CD4-positive, alpha-beta T cell (primary cell): ENCODE results near the gene RASSF8. TPM values are rescaled to one million over a fixed set of nuclear protein-coding genes. Genes with fewer than 3 reads are reported as not detected.

ENCODE experiments used
- ATAC-seq: fragments of 200-7000 bp; cut with Tn5 transposase; one replicate; pipeline ENCODE4 v1.10.0; 2022; ENCODE audit warnings: mild to moderate bottlenecking; ENCODE audit not compliant: poor library complexity
- CTCF ChIA-PET: fragments of 350-600 bp; sonication (Branson Sonifier 250); formaldehyde crosslinking; loops from one replicate; lab custom pipeline; 2021; ENCODE audit warnings: antibody characterized with exemption, inconsistent platforms; lab: Charles Lee
- POLR2A ChIA-PET: fragments of 350-600 bp; sonication (Branson Sonifier 250); formaldehyde crosslinking; loops from one replicate; lab custom pipeline; 2021; ENCODE audit warnings: antibody characterized with exemption, inconsistent platforms; lab: Charles Lee
- DNase-seq, 14 experiments: peaks; one replicate each; pipeline ENCODE4 v3.0.0-alpha.2; 2013 to 2020; ENCODE audit warnings: mixed read lengths in 2 of 14
- H3K27ac ChIP-seq, 2 donors: one replicate each; pipeline versions ENCODE4 v1.5.1 to v1.7.0; 2013; ENCODE audit warnings: low read length in 2 of 2, low read depth in 1 of 2, mild to moderate bottlenecking in 1 of 2
- H3K27me3 ChIP-seq, 2 experiments: 1 replicate in 1 of 2; 2 replicates in 1 of 2; pipeline versions ENCODE4 v1.6.1 to v1.7.0; 2013; ENCODE audit warnings: low read length in 2 of 2, control low read depth in 1 of 2, mild to moderate bottlenecking in 1 of 2, moderate library complexity in 1 of 2; ENCODE audit not compliant: insufficient read depth in 2 of 2, control insufficient read depth in 1 of 2
- H3K36me3 ChIP-seq: one replicate; pipeline ENCODE4 v1.6.1; 2013; ENCODE audit warnings: low read length, control low read depth; ENCODE audit not compliant: insufficient read depth
- H3K4me1 ChIP-seq: one replicate; pipeline ENCODE4 v1.6.1; 2013; ENCODE audit warnings: low read length, control low read depth; ENCODE audit not compliant: insufficient read depth
- H3K4me3 ChIP-seq: one replicate; pipeline ENCODE4 v1.5.1; 2013; ENCODE audit warnings: mild to moderate bottlenecking, low read length, moderate library complexity
- H3K9me3 ChIP-seq, 2 experiments: 1 replicate in 1 of 2; 2 replicates in 1 of 2; pipeline versions ENCODE4 v1.6.1 to v1.7.0; 2013; ENCODE audit warnings: low read length in 2 of 2, mild to moderate bottlenecking in 2 of 2, control low read depth in 1 of 2, moderate library complexity in 1 of 2; ENCODE audit not compliant: control insufficient read depth in 1 of 2, insufficient read depth in 1 of 2
- H3K27ac Mint-ChIP-seq: one replicate; pipeline ENCODE4 v1.8.0; 2020; ENCODE audit warnings: mixed read lengths
- H3K27me3 Mint-ChIP-seq: one replicate; pipeline ENCODE4 v1.8.0; 2021; ENCODE audit warnings: mixed read lengths
- H3K36me3 Mint-ChIP-seq: one replicate; pipeline ENCODE4 v1.8.0; 2021; ENCODE audit warnings: low read depth, mixed read lengths
- H3K4me1 Mint-ChIP-seq: one replicate; pipeline ENCODE4 v1.8.0; 2021; ENCODE audit warnings: low read depth, mixed read lengths
- H3K4me3 Mint-ChIP-seq: one replicate; pipeline ENCODE4 v1.8.0; 2020; ENCODE audit warnings: mild to moderate bottlenecking, mixed read lengths
- H3K9me3 Mint-ChIP-seq: one replicate; pipeline ENCODE4 v1.8.0; 2020; ENCODE audit warnings: mixed read lengths
- intact Hi-C, 2 experiments: fragments of 100-400 bp; cut with DNase I in 1 of 2; cut with micrococcal nuclease in 1 of 2; formaldehyde crosslinking; loops; one replicate each; pipeline versions ENCODE4 v1.15.1 to v1.9.0; 2023 to 2025; cut with DNase I, micrococcal nuclease
- total RNA-seq, 174 experiments: library from RNA in 2 of 174; stranded (reverse) in 2 of 174; gene quantifications; one replicate each; pipeline ENCODE4 v1.2.3 and lab custom pipeline; 2021 to 2026
- TF ChIP-seq, protein P1 (sequence below): fragments of 200-600 bp; IDR thresholded peaks from one replicate; pipeline ENCODE4 v1.8.0; 2022; ENCODE audit warnings: antibody characterized with exemption, mild to moderate bottlenecking

The RASSF8 gene
- total RNA-seq, 2 experiments from 2014 or later: 0.71 to 1.4 TPM

DNA sequence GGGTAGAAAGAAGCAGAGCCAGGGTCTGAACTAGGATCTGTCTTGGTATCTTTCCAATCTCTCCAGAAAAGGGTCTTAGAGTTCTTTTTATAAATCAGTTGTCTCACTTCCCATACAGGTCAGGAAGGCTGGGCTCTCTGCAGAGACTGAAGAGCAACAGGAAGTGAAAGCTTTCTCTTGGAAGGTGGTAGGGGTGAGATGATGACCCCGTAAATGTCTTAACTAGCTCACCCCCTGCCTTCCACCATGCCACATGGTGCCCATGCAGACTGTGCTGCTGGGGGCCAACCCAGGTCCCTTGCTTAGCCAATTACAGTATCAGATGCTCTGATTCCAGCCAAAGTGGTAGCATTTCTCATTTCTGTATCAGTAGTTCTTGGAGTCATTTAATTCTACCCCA is 17.6 kb upstream of the RASSF8 start:
- ChIA-PET CTCF (no interaction called here), POLR2A (interaction anchor here (0.6 kb wide), 1 partner anchor 29 kb away, joined by 3 read pairs; no protein-coding TSS in a partner anchor)
- DNase-seq (no peak), ATAC-seq (no peak)
- no peak overlapping the region for H3K27ac ChIP-seq
- H3K4me3 ChIP-seq: no peak overlapping the region
- TF ChIP-seq, protein P1, sequence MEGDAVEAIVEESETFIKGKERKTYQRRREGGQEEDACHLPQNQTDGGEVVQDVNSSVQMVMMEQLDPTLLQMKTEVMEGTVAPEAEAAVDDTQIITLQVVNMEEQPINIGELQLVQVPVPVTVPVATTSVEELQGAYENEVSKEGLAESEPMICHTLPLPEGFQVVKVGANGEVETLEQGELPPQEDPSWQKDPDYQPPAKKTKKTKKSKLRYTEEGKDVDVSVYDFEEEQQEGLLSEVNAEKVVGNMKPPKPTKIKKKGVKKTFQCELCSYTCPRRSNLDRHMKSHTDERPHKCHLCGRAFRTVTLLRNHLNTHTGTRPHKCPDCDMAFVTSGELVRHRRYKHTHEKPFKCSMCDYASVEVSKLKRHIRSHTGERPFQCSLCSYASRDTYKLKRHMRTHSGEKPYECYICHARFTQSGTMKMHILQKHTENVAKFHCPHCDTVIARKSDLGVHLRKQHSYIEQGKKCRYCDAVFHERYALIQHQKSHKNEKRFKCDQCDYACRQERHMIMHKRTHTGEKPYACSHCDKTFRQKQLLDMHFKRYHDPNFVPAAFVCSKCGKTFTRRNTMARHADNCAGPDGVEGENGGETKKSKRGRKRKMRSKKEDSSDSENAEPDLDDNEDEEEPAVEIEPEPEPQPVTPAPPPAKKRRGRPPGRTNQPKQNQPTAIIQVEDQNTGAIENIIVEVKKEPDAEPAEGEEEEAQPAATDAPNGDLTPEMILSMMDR: no peak
- H3K27me3 ChIP-seq: no peaks in the 10 kb centered on the region
- Mint-ChIP-seq H3K27me3 (no peaks in the 10 kb centered on the region), H3K36me3 (no peaks in the 10 kb centered on the region), H3K4me1 (no peaks in the 10 kb centered on the region), H3K27ac (no peak overlapping the region), H3K9me3 (no peaks in the 10 kb centered on the region), H3K4me3 (no peak overlapping the region)
- no peaks in the 10 kb centered on the region for H3K4me1 ChIP-seq
- H3K36me3 ChIP-seq: no peaks in the 10 kb centered on the region
- H3K9me3 ChIP-seq: no peaks in the 10 kb centered on the region
- intact Hi-C loops: no loop called here

DNA sequence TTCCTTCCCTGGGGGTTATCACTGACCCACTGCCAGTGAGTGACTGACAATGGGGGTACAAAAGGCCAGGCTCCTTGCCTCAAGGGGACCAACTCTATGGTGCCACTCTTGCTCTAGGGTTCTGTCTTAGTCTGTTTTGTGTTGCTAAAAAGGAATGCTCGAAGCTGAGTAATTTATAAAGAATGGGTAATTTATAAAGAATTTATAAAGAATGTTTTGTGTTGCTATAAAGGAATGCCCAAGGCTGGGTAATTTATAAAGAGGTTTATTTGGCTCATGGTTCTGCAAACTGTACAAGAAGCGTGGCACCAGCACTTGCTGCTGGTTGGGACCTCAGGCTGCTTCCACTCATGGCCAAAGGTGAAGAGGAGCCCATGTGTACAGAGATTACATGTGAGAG is 15.8 kb upstream of the RASSF8 start:
- Histone ChIP-seq H3K9me3 (no peaks in the 10 kb centered on the region), H3K4me3 (no peak overlapping the region), H3K27me3 (no peaks in the 10 kb centered on the region), H3K4me1 (no peaks in the 10 kb centered on the region), H3K36me3 (no peaks in the 10 kb centered on the region), H3K27ac (no peak overlapping the region)
- TF ChIP-seq, protein P1: no peak
- H3K4me3 Mint-ChIP-seq: no peak overlapping the region
- H3K27ac Mint-ChIP-seq: no peak overlapping the region
- no peaks in the 10 kb centered on the region for H3K9me3 Mint-ChIP-seq
- no peaks in the 10 kb centered on the region for H3K4me1 Mint-ChIP-seq
- DNase-seq: no peak
- CTCF ChIA-PET: no interaction called here
- no peak for ATAC-seq
- H3K27me3 Mint-ChIP-seq: no peaks in the 10 kb centered on the region
- intact Hi-C loops: no loop called here
- no peaks in the 10 kb centered on the region for H3K36me3 Mint-ChIP-seq
- POLR2A ChIA-PET: no interaction called here

DNA sequence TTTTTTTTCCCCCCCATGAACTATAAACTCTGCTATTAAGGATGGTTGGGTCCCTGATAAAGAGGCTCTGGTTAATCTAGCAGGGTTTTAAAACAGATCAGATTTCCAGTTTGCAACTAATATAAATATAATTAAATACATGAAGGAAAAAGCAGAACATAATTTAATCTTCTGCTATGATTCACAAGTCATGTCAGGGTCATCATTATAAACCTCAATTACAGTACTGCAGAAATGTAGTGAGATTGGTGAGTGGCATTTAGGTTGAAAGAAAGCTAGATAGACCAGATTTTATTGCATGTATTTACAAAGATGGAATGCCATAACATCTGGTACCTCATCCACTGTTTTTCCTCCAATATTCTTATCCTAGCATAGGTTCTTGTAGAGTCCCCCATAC is 14.5 kb upstream of the RASSF8 start:
- POLR2A ChIA-PET: no interaction called here
- H3K36me3 Mint-ChIP-seq: no peaks in the 10 kb centered on the region
- ATAC-seq (no peak), DNase-seq (no peak)
- Histone ChIP-seq H3K36me3 (no peaks in the 10 kb centered on the region), H3K27ac (no peak overlapping the region), H3K4me3 (no peak overlapping the region), H3K27me3 (no peaks in the 10 kb centered on the region), H3K4me1 (no peaks in the 10 kb centered on the region), H3K9me3 (no peaks in the 10 kb centered on the region)
- TF ChIP-seq, protein P1: no peak
- H3K4me1 Mint-ChIP-seq: no peaks in the 10 kb centered on the region
- no peak overlapping the region for H3K4me3 Mint-ChIP-seq
- H3K9me3 Mint-ChIP-seq: no peaks in the 10 kb centered on the region
- no peaks in the 10 kb centered on the region for H3K27me3 Mint-ChIP-seq
- CTCF ChIA-PET: no interaction called here
- intact Hi-C loops: no loop called here
- no peak overlapping the region for H3K27ac Mint-ChIP-seq
